ENCODE results near the gene NBEAL1.

NBEAL1 gene

DNA sequence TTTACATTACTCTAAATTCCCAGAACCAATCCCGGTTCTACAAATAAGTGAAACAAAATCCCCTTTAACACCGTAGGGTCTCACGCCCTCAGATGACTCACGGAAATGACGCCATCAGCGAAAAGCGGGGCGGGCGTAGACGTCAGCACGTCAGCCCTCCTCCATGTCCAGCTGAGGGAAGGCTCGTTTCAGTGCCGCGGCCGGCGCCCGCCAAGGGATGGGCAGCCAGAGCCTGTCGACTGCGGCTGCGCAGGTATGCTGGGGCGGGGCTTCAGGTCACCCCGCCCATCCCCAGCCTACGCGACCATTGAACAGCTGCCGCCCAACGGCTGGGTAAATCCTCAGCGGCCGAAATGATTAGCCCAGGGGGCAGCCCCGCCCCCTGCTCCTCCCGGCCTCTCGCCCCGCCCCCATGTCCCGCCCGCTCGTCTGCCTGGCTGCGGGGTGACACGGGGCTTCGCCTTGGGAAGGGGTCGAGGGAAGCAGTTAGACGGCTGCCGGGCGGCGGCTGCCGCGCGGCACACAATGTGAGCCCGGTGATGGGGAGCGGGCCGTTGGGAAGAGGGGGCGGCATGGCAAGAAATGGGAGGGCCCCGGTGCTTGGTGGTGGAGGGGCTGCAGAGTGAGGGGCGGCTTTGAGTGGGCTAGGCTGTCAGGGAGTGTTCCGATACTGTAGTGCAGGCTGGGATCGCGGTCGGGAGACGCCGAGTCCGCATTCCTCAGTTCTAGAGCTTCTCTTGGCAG is at the start of gene NBEAL1 (continued):
- TF ChIP-seq, protein P1, sequence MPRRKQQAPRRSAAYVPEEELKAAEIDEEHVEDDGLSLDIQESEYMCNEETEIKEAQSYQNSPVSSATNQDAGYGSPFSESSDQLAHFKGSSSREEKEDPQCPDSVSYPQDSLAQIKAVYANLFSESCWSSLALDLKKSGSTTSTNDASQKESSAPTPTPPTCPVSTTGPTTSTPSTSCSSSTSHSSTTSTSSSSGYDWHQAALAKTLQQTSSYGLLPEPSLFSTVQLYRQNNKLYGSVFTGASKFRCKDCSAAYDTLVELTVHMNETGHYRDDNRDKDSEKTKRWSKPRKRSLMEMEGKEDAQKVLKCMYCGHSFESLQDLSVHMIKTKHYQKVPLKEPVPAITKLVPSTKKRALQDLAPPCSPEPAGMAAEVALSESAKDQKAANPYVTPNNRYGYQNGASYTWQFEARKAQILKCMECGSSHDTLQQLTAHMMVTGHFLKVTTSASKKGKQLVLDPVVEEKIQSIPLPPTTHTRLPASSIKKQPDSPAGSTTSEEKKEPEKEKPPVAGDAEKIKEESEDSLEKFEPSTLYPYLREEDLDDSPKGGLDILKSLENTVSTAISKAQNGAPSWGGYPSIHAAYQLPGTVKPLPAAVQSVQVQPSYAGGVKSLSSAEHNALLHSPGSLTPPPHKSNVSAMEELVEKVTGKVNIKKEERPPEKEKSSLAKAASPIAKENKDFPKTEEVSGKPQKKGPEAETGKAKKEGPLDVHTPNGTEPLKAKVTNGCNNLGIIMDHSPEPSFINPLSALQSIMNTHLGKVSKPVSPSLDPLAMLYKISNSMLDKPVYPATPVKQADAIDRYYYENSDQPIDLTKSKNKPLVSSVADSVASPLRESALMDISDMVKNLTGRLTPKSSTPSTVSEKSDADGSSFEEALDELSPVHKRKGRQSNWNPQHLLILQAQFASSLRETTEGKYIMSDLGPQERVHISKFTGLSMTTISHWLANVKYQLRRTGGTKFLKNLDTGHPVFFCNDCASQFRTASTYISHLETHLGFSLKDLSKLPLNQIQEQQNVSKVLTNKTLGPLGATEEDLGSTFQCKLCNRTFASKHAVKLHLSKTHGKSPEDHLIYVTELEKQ (tag by site-specific recombination; IDR thresholded peaks at IDR 0.05; ENCODE audit: borderline replicate concordance), result no peak
- no peak for TF ChIP-seq TRIM28 (IDR thresholded peaks at IDR 0.05; ENCODE audit: borderline replicate concordance, low read length)
- TF ChIP-seq SCRT2 (tag by site-specific recombination; IDR thresholded peaks at IDR 0.05), result no peak
- TF ChIP-seq, protein P2, sequence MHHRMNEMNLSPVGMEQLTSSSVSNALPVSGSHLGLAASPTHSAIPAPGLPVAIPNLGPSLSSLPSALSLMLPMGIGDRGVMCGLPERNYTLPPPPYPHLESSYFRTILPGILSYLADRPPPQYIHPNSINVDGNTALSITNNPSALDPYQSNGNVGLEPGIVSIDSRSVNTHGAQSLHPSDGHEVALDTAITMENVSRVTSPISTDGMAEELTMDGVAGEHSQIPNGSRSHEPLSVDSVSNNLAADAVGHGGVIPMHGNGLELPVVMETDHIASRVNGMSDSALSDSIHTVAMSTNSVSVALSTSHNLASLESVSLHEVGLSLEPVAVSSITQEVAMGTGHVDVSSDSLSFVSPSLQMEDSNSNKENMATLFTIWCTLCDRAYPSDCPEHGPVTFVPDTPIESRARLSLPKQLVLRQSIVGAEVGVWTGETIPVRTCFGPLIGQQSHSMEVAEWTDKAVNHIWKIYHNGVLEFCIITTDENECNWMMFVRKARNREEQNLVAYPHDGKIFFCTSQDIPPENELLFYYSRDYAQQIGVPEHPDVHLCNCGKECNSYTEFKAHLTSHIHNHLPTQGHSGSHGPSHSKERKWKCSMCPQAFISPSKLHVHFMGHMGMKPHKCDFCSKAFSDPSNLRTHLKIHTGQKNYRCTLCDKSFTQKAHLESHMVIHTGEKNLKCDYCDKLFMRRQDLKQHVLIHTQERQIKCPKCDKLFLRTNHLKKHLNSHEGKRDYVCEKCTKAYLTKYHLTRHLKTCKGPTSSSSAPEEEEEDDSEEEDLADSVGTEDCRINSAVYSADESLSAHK (tag by site-specific recombination; IDR thresholded peaks at IDR 0.05), result no peak
- TF ChIP-seq ZNF2 (tag by site-specific recombination; IDR thresholded peaks at IDR 0.05), result no peak
- no peak for TF ChIP-seq GLI2 (tag by site-specific recombination; IDR thresholded peaks at IDR 0.05; ENCODE audit: borderline replicate concordance, low read depth)
- TF ChIP-seq, protein P3, sequence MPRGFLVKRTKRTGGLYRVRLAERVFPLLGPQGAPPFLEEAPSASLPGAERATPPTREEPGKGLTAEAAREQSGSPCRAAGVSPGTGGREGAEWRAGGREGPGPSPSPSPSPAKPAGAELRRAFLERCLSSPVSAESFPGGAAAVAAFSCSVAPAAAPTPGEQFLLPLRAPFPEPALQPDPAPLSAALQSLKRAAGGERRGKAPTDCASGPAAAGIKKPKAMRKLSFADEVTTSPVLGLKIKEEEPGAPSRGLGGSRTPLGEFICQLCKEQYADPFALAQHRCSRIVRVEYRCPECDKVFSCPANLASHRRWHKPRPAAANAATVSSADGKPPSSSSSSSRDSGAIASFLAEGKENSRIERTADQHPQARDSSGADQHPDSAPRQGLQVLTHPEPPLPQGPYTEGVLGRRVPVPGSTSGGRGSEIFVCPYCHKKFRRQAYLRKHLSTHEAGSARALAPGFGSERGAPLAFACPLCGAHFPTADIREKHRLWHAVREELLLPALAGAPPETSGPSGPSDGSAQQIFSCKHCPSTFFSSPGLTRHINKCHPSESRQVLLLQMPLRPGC (tag by site-specific recombination; IDR thresholded peaks at IDR 0.05), result peak; percentile 28; the same call in 1 of the 2 replicates
- TF ChIP-seq ZNF837 (tag by site-specific recombination; IDR thresholded peaks at IDR 0.05), result no peak
- TF ChIP-seq ZNF354C (tag by site-specific recombination; IDR thresholded peaks at IDR 0.05; ENCODE audit: borderline replicate concordance, low read depth), result no peak
- TF ChIP-seq, protein P4, sequence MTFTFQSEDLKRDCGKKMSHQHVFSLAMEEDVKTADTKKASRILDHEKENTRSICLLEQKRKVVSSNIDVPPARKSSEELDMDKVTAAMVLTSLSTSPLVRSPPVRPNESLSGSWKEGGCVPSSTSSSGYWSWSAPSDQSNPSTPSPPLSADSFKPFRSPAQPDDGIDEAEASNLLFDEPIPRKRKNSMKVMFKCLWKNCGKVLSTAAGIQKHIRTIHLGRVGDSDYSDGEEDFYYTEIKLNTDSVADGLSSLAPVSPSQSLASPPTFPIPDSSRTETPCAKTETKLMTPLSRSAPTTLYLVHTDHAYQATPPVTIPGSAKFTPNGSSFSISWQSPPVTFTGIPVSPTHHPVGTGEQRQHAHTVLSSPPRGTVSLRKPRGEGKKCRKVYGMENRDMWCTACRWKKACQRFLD (tag by site-specific recombination; IDR thresholded peaks at IDR 0.05), result no peak
- TF ChIP-seq, protein P5, sequence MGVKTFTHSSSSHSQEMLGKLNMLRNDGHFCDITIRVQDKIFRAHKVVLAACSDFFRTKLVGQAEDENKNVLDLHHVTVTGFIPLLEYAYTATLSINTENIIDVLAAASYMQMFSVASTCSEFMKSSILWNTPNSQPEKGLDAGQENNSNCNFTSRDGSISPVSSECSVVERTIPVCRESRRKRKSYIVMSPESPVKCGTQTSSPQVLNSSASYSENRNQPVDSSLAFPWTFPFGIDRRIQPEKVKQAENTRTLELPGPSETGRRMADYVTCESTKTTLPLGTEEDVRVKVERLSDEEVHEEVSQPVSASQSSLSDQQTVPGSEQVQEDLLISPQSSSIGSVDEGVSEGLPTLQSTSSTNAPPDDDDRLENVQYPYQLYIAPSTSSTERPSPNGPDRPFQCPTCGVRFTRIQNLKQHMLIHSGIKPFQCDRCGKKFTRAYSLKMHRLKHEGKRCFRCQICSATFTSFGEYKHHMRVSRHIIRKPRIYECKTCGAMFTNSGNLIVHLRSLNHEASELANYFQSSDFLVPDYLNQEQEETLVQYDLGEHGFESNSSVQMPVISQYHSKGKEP (tag by site-specific recombination; IDR thresholded peaks at IDR 0.05), result no peak
- no peak for TF ChIP-seq ZNF701 (tag by site-specific recombination; IDR thresholded peaks at IDR 0.05)
- TF ChIP-seq MYNN (tag by site-specific recombination; IDR thresholded peaks at IDR 0.05; ENCODE audit: borderline replicate concordance), result no peak
- TF ChIP-seq ZNF157 (tag by site-specific recombination; IDR thresholded peaks at IDR 0.05), result no peak
- TF ChIP-seq, protein P6, sequence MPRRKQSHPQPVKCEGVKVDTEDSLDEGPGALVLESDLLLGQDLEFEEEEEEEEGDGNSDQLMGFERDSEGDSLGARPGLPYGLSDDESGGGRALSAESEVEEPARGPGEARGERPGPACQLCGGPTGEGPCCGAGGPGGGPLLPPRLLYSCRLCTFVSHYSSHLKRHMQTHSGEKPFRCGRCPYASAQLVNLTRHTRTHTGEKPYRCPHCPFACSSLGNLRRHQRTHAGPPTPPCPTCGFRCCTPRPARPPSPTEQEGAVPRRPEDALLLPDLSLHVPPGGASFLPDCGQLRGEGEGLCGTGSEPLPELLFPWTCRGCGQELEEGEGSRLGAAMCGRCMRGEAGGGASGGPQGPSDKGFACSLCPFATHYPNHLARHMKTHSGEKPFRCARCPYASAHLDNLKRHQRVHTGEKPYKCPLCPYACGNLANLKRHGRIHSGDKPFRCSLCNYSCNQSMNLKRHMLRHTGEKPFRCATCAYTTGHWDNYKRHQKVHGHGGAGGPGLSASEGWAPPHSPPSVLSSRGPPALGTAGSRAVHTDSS (tag by site-specific recombination; IDR thresholded peaks at IDR 0.05), result no peak
- TF ChIP-seq ZNF24 (tag by site-specific recombination; IDR thresholded peaks at IDR 0.05), result no peak
- peak; percentile 55; the same call in 1 of the 2 replicates for TF ChIP-seq ZNF324 (tag by site-specific recombination; IDR thresholded peaks at IDR 0.05)
- TF ChIP-seq, protein P7, sequence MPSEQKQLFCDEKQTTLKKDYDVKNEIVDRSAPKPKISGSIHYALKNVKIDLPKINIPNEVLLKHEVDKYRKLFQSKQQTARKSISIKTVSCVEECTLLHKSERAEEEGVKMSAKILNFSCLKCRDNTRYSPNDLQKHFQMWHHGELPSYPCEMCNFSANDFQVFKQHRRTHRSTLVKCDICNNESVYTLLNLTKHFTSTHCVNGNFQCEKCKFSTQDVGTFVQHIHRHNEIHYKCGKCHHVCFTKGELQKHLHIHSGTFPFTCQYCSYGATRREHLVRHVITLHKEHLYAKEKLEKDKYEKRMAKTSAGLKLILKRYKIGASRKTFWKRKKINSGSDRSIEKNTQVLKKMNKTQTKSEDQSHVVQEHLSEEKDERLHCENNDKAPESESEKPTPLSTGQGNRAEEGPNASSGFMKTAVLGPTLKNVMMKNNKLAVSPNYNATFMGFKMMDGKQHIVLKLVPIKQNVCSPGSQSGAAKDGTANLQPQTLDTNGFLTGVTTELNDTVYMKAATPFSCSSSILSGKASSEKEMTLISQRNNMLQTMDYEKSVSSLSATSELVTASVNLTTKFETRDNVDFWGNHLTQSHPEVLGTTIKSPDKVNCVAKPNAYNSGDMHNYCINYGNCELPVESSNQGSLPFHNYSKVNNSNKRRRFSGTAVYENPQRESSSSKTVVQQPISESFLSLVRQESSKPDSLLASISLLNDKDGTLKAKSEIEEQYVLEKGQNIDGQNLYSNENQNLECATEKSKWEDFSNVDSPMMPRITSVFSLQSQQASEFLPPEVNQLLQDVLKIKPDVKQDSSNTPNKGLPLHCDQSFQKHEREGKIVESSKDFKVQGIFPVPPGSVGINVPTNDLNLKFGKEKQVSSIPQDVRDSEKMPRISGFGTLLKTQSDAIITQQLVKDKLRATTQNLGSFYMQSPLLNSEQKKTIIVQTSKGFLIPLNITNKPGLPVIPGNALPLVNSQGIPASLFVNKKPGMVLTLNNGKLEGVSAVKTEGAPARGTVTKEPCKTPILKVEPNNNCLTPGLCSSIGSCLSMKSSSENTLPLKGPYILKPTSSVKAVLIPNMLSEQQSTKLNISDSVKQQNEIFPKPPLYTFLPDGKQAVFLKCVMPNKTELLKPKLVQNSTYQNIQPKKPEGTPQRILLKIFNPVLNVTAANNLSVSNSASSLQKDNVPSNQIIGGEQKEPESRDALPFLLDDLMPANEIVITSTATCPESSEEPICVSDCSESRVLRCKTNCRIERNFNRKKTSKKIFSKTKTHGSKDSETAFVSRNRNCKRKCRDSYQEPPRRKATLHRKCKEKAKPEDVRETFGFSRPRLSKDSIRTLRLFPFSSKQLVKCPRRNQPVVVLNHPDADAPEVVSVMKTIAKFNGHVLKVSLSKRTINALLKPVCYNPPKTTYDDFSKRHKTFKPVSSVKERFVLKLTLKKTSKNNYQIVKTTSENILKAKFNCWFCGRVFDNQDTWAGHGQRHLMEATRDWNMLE (tag by site-specific recombination; conservative IDR thresholded peaks at IDR 0.05; ENCODE audit: low read depth), result no peak; the same call in 1 of the 2 replicates
